ENCODE results near the gene CEP97.

CEP97 gene

DNA sequence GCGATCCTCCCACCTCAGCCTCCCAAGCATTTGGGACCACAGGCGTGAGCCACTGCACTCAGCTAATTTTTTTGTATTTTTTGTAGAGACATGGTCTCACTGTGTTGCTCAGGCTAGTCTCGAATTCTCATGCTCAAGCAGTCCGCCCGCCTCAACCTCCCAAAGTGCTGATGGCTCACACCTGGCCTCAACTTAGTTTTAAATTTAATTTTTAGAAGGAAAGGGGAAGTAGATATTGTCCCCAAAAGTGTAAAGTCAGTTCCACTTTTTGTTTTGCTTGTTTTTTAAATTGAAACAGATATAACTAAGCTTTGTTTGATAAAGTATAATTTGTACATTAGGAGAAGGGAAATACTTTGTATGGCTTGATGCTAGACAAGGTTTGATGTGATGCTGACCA lies 93.6 kb downstream of the CEP97 start:
- DNase-seq = no peak

DNA sequence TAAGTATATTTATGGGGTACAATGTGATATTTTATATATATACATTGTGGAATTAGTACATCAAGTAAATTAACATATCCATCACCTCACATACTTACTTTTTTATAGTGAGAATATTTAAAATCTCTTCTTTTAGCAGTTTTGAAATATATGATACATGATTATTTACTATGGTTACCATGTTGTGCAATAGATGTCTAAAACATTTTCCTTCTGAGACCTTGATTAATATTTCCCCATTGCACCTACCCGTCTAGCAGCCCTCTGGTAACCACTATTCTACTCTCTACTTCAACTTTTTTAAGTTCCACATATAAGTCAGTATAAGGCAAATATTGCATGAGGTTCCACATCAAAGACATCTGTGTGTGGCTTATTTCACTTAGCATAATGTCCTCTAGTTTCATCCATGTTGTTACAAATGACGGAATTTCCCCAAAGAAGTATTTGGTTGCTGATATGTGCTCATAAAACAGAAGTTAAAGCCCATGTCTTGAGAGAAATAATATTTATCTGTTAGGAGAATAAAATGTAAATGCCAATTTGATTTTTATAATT lies 95.3 kb downstream of the CEP97 start:
- no peak for DNase-seq

Measured in RPMI8226 (cell line).